GM21529 (cell line): ENCODE data around the gene KRT32.
"Not testable (repeated sequence)": the region's sequence is repeated elsewhere in the genome, so short reads cannot be mapped to it uniquely, and the experiment has no call there.

ENCODE experiments used
- ATAC-seq: cut with Tn5 transposase; IDR thresholded peaks from one replicate; pipeline ENCODE4 v1.9.1; 2021; ENCODE audit not compliant: unreplicated experiment

The KRT32 gene

DNA sequence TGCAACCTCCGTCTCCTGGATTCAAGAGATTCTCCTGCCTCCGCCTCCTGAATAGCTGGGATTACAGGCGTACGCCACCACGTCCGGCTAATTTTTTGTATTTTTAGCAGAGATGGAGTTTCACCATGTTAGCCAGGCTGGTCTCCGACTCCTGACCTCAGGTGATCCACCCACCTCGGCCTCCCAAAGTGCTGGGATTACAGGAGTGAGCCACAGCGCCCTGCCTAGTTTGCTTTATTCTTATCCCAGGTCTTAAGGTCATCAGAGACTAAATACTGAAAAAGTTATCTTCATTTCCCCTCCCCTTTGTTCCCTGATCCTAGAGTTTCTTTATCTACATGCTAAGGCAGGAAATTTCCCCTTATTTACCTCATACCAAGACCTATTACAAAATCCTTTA is 36.8 kb downstream of the KRT32 start:
- not testable (repeated sequence) for ATAC-seq

DNA sequence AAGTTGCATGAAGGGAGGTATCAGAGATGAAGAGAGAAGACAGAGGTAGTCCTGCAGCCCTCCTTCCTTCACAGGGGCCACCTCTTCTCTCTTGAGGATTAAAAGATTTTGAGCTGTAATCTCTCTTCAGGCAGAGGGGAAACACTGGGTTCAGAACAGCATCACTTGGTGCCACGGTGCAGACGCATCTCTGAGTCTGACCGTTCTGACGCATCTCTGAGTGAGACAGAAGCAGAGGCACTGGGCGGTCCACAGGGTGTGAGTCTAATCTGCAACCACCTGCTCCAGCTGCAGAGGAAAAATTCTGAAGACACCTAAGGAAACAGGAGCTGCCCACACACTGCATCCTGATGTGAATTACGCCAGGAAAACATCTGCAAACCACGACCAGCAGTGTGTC is 37.5 kb downstream of the KRT32 start:
- ATAC-seq: no peak

DNA sequence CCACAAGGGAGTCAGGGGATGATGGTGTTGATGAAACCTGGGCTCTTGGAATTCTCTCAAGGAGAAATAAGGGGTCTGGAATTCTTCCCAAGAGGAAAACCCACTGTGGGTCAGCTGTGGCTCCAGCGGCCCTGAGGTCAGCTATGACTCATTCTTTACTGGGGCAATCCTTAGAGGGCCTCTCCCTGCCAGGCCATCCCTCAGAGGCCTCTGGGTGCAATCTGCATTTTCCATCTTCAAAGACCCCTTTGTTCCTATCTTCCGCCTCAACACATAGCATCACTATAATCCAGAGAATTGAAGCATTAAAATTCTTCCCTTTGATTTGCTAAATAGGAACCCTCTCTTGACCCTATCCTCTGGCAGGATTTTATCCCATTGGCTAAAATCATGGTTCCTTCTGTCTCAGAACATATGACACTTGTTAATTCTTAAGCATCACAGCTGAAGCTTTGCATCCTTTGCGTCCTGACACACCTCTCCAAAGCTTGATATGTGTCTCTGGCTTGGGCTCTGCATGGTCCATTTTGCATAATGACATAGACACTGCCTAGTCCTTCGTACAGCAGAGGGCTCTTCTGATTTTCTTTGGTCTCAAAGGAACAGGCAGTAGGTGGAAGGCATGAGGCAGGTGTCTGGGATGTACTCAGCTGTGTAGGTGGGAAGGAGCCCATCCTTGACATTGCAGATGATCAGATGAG is 38.4 kb downstream of the KRT32 start:
- no peak for ATAC-seq

DNA sequence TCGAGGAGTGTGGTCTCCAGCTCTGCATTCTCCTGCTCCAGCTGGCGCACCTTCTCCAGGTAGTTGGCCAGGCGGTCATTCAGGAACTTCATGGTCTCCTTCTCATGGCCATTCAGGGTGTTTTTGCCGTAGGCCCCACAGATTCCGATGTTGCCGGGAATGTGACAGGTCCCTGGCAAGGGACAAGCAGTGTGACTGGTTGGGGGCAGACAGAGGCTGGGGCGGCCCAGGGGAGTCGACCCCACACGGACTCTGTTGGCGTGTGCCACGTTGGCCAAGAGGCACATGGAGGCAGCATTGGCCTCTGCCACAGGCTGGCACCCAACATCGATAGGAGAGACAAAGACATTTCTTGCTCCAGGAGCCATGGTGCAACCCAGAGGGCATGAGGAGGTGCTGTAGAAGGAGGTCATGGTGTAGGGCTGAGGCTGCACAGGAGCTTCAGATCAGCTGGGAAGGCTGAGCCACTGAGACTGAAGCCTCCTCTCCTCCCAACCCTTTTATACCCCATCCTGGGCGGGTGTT is 43.0 kb downstream of the KRT32 start, which contains the start of gene KRT37:
Gene KRT37, minus strand, starts transcription at position 475 of the 525 bp plus-strand sequence. Its CDS starts 62 bp downstream, at position 413.
- ATAC-seq: no peak

DNA sequence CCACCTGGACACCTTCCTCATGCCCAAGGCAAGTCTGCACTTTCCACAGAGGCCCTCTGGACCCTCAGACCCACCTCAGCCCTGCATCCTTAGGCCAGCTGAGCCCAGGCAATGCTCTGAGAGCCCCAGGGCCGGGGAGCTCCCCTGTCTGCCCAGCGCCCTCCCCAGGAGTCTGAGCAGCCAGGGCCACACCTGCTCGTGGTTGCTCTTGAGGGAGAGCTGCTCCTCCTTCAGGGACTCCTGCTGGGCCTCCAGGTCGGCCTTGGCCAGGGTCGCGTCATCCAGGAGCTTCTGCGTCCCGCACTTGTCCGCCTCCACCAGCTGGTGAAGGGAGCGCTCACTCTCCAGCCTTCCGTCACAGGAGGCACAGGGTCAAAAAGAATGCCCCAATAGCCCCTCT is 44.6 kb downstream of the KRT32 start:
- not testable (repeated sequence) for ATAC-seq

DNA sequence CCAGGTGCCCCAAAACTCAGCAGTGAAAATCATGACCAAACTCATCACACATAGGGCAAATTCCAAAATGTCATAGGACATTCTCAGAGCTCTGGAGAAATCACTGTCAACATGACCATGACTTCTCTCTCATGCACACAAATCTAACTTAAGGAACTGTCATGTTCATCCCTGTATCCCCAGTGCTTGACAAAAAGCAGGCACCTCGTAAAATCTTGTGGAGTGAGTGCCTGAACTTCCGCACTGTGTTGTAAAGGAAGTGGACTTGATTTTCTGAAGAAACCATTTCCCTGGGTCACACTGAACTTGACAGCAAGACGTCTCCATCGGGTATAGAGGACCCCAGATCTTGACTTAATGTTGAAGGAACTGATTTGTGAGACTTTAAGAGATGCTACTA is 45.6 kb downstream of the KRT32 start:
- no peak for ATAC-seq

DNA sequence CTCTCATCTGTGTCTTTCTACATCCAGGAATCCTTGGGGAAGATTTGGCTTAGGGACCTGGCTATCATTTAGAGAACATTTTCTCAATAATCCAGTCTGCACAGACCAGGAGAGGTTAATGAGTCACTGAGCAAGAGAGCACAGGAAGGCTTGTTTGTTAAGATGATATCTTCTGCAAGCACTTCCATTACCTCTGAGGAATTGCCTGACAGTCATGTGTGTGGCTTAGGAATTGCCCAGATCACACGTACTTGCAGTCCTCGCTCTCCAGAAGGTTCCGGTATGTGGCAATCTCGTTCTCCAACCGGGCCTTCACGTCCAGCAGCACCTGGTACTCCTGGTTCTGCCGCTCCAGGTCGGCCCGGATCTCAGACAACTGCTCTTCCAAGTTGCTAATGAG is 46.1 kb downstream of the KRT32 start:
- no peak for ATAC-seq

DNA sequence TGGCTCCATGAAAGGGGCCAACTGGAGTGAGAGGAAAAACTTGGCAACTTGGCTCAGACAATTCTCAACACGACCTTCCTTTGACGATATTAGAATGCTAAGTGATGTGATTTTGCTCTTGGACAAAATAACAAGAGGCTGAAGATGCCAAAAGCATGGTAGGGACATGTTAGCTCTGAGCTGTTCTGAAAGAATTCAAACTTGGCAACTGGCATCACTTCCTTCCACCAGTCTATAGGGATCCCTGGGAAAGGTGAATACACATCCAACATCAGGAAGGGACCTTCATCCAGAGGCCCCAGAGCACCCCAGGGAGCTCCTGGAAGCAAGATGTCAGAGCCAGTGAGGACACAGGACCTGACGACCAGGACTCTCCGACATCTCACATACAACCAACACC is 47.1 kb downstream of the KRT32 start:
- no peak for ATAC-seq

DNA sequence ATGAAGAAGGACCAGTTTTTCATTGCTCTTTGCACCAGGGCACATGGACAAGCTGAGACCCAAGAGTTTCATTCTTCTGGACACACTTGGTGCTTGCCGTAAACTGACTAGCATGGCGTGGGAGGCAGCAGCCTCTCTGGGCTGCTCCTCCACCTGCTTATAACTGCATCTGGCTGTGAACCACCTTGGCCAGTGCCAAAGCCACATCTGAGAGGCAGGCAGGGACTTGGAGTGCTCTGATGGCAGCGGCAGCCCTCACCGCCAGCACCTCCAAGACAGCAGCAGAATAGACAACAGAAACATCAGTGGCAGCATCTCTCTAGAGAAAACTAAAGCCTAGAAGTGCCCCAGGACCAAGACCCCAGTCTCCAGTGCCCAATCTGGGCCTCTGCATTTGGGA is 47.5 kb downstream of the KRT32 start:
- no peak for ATAC-seq

DNA sequence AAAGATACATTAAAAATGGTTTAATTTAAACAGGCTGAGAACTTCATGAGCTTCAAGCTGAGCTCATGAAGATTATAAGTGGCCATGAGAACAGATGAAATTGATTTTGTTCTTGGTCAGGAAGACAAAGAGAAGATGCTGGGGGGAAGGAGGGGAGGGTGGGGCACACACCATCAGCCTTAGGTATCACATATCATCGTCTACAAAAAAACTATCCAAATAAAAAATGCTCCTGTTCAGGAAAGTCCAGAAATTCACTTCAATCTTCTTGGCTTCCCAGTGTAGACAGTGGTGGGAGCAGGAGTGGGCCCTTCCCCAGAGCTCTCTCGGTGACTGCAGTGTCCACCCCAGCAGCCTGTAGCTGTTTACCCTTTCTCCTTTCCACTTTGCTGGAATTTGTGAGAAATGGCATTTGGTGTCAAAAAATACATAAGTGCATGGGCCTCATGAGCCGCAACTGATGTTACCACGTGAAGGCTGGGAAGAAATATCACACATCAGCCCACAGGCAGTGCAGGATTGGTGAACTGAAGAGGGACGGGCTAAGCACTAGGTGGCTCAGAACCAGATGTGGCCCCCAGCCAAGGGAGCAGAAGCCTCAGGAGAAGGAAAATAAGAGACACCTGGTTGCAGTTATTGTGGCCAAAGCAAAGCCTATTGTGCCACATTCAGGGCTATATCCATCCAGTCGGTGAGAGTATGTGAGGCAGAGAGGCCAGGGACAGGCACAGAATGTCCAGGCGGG is 48.9 kb downstream of the KRT32 start:
- no peak for ATAC-seq

DNA sequence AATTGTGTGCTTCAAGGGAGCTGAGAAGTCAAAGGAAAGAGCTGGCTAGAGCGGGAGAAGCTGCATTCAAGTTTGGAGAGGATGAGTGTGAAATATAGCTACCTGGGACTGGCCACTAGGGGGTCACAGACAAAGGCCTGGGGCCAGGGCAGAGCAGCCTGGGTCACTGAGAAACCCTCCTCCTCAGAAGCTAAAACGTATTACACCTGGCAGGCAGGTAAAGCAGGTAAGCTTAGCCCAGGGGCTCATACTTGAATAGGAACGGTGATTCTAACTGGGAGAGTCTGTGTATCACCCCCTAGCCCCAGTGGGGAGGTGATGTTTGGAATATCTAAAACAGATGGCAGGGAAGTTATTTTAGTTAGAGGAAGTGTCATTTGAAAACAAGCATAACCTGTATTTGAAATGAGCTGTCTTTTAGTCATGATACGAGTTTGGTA is 49.6 kb downstream of the KRT32 start:
- ATAC-seq: no peak

DNA sequence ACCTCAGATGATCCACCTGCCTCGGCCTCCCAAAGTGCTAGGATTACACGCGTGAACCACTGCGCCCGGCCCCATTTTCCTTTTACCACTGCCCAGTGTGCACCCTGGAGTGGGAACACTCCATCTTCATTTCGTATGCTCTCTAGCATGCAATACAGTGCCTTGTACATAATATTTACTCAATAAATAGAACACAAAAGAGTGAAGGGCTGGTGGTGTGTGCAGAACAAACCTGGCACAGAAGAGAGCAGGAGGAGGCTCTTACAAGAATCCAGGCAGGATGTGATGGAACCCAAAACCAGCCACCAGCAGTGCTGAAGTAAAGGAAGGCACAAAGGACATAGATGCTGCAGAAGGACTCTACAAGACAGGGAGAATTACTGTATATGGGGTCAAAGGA is 50.1 kb downstream of the KRT32 start:
- no peak for ATAC-seq

DNA sequence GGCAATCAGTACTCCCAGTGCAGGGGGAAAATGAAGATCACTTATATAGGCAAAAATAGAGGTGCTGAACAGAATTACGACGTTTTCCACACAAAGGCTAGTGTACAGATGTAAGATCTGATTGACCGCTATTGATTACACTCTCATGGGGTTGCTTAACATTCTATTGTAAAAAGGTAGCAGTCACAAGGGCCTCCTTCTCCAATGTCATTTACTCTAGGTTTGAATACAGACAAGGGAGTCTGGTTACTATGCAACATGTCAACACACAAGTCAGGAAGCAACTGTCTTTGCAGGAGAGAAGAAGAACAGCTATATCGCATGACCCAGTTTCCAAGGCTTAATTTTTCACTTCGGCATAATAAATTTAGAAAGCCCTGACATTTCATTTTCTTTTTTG is 50.7 kb downstream of the KRT32 start:
- ATAC-seq: no peak

DNA sequence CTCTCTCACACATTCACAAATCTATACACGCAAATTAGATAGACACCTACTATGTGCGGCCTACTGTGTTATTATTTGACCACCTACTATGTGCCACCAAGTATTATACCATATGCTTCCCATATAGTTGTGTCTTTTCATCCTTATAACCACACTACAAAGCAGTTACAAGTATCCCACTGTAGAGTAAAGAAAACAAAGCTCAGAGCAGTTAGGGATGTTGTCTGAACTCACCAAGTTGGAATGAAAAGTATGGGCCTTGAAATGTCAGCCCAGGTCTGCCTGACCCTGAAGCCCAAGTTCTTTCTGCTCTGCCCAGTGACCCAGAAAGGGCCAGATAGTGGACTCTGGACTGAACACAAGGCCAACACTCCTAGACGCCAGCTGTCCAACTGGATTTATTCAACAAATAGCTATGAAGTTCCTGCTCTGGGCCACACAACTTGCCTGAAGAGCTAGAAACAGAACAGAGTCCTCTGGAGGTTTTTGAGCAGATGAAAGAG is 51.3 kb downstream of the KRT32 start:
- no peak for ATAC-seq

DNA sequence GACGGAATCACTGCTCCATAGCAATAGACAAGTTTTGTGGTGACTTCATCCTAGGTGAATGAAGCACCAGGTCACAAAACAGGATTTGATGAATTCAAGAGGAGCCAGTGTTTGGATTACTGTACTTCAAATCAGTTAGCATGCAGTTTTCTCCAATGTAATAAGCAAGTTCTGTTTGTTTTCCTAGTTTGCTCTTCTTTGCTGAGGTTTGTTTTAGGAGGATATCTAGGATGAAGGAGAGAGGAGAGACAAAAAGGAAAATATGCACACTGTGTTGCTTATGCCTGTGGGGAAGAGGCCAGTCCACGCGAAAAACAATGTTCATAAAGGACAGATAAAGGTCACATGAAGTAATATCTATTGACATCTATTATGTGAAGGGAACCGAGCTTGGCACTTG is 51.8 kb downstream of the KRT32 start:
- no peak for ATAC-seq

DNA sequence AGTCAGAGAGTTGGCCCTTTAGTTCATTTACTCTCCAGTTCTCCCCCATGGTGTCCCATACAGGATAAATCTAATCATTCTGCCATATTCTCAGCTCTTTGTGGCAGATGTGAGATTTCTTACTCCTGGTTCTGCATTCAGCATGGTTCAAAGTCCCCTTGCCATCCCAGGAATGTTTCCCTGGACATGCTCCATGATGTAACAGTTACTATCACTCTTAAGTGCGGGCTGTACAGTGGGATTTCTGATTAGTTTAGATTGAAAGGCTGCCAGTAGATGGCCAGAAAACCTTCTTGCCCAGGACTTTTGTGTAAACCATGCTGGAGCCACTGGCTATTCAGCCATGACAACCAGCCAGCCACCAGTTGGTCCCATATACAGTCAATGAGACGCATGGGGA is 53.2 kb downstream of the KRT32 start:
- ATAC-seq: no peak

DNA sequence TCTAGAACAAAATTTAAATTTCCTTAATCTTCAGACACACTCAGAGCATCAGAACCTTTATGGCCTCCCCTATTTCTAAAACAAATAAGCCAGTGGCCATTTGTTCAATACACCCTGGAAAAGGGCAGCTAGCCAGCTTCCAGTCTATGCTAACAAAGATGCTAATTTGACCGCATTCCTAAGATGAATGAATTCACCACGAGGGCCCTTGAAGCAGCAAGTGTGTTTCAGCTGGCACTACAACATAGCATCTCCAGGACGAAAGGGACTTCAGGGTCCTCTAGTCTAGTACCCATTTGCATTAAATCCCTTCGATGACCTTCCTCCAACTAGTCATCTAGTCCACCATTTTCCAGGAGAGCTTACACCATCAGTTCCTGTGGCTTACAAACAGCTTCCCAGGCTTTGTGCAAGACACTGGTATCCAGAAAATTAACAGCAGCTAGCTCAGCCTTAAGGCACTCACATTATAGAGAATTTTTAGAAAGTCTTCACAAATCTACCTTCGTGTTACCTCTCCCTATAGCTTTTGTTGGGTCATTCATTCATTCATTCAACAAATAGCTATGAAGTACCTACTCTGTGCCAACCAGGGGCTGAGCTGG is 53.7 kb downstream of the KRT32 start:
- no peak for ATAC-seq

DNA sequence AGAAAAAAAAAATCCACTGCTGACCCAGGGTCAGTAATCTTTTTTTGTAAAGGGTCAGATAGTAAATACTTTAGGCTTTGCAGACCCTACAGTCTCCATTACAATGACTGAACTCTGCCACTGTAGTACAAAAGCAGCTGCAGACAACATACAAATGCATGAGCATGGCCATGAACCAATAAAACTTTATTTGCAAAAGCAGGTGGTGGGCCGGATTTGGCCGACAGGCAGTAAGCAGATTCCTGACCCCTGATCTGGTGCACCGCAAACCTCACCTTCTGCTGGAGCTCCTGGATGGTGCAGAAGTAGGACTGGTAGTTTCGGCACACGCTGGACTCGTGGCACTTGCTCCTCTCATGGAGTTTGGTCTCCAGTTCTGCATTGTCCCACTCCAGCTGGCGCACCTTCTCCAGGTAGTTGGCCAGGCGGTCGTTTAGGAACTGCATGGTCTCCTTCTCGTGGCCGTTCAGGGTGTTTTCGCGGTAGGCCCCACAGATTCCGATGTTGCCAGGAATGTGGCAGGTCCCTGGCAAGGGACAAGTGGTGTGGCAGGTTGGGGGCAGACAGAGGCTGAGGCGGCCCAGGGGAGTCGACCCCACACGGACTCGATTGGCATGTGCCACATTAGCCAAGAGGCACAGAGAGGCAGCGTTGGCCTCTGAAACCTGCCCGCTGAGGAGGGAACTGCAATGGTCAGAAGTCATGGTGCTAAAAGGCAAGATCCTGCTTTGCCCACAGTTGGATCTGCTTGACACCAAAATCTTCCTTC is 55.9 kb downstream of the KRT32 start:
- ATAC-seq: no peak
